Motor neuron (in vitro differentiated cells): ENCODE results near the gene ZFR2. TPM values are rescaled to one million over a fixed set of nuclear protein-coding genes. Genes with fewer than 3 reads are reported as not detected.
A peak's percentile ranks its signal among the peaks of the same experiment; 100 is the strongest.

Experiments
- ATAC-seq, 8 experiments: fragments of 200-7000 bp; cut with Tn5 transposase; replicated peaks in 6 of 8; 2 replicates each; pipeline ENCODE4 v1.8.0; 2021; ENCODE audit warnings: mild to moderate bottlenecking in 8 of 8, moderate library complexity in 8 of 8
- H3K27ac ChIP-seq, 2 donors: fragments of 250-450 bp; sonication (Bioruptor Pico); 2 replicates each; pipeline ENCODE4 v1.9.0; 2021; ENCODE audit warnings: antibody characterized with exemption in 2 of 2, mild to moderate bottlenecking in 2 of 2, moderate library complexity in 1 of 2
- H3K4me1 ChIP-seq, 2 donors: fragments of 250-450 bp; sonication (Bioruptor Pico); replicated peaks in 1 of 2; 2 replicates each; pipeline ENCODE4 v1.6.1; 2021; ENCODE audit warnings: antibody characterized with exemption in 2 of 2, mild to moderate bottlenecking in 2 of 2, moderate library complexity in 1 of 2
- H3K4me3 ChIP-seq, 5 donors: fragments of 250-450 bp; sonication (Bioruptor Pico); 2 replicates each; pipeline ENCODE4 v1.9.0; 2021; ENCODE audit warnings: antibody characterized with exemption in 5 of 5, mild to moderate bottlenecking in 5 of 5, moderate library complexity in 4 of 5
- WGBS, 10 experiments: fragments of 450-650 bp; shearing (Covaris generic); methylation state at CpG; one replicate each; pipeline ENCODE4 v1.0.0; 2022; 5-methylcytosine and 5-hydroxymethylcytosine counted together
- in situ Hi-C, 9 experiments: fragments of 400-800 bp; cut with MboI; loops; one replicate each; pipeline ENCODE4 v1.15.0; 2021; ENCODE audit warnings: low sequenced_read_pairs in 9 of 9, low pct_unique_long_range_greater_than_20kb in 2 of 9; ENCODE audit not compliant: unreplicated experiment in 9 of 9
- total RNA-seq, 8 experiments: library from RNA; unstranded; fragments of 300-600 nt; gene quantifications; 2 replicates each; pipeline versions ENCODE4 v1.2.3 to v1.2.4, GENCODE V29; 2022

ZFR2 gene
- total RNA-seq, 8 experiments from 2014 or later, result 0.36 to 11.7 (median 7.2) TPM

DNA sequence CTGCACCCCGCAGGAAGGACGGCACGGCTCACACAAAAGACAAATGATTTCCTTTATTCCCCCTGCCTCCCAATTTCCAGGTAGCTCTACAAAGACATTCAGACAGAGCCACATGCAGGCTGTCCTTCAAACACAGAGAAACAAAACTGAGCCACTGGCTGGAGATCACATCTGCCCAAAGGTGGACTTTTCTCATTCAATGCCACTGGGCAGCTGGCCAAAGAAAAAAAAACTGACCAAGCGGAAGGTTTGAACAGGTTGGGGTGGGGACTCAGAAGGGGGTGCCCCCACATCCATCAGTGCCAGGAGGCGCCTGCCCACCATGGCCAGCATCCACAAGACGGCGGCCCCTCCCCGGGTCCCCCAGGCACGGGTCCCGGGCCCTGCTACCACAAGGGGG, 64.9 kb downstream of the ZFR2 start:
- in situ Hi-C loops, result no loop called here
- 74 to 100% methylated on average over 1 to 5 of the region's 10 CpGs; no CpG with 5 or more reads in 8 of the 10 experiments for WGBS, 10 experiments
- ATAC-seq, result no peak
- H3K27ac ChIP-seq, result no peak overlapping the region
- H3K4me1 ChIP-seq, result peaks cover 3 to 9% of the 10 kb centered on the region in 2 donors
- no peak overlapping the region for H3K4me3 ChIP-seq

DNA sequence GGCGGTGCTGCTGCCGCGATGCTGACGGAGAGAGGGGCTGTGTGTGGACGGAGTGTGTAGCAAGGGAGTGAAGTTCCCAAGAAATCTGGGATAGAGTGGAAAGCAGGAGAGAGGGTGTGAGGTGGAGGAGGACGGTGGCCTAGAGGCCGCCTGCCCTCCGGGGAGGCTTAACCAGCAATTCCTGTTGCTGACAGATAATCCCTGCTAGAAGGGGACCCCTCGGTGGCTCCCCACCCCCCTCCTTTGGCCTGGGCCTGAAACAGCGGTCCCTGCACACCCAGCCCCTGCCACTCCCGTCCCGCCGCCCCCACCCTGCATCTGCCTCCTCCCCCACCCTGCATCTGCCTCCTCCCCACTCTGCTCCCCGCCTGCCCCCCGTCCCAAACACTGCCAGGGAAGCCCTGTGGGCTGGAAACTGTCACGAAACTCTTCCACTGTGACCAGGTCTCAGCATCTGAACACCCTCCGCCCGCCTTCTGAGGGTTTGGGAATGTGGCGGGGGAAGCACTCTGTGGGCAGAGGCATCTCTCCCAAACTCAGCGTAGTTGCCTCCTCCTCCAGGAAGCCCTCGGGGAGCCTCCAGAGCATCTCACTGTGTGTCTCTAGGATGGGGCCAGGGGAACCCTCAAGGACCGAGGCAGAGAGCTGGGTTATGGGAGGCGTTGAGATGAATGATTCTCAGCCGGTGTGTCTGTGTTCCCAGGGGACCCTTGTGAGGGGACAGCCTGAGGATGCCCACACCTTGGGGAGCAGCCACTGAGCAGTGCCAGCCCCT, 65.5 kb downstream of the ZFR2 start:
- ATAC-seq, result no peak
- H3K4me1 ChIP-seq, result peaks cover 3 to 9% of the 10 kb centered on the region in 2 donors
- no peak overlapping the region for H3K27ac ChIP-seq
- in situ Hi-C loops, result no loop called here
- WGBS, 10 experiments, result 20 to 83% (median 68%) methylated on average over 1 to 4 of the region's 24 CpGs; no CpG with 5 or more reads in 5 of the 10 experiments
- no peak overlapping the region for H3K4me3 ChIP-seq

DNA sequence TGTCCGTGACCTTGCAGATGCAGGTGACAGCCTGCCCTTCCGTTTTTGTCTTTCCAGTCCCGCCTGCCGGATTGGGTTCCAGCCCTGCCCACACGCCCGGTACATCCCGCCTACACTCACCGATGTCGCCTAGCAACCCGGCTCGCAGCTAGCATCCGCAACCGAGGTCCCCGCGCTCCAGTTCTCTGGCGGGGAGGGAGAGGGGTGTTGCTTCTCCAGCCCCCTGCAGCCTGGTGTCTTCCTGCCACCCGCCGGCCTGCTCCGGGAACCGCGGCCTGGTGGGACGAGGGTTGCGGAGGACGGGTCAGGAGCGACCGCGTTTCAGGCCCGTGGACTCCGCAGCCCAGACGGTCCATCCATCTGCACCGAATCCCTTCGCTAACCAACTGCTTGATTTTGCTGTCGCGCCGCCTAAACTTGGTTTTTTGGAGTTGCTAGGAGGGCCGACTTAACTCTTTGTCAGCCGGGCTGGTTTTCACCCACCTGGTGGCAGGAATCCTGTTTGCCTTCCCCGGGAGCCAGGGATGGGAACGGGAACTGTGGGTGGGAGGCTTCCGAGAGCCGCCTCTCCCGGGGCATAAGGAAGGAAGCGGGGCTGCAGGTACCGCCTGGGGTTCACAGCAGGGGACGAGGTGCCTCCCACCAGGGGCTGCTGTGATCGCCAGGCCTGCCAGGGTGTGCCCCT, 67.3 kb downstream of the ZFR2 start:
- H3K4me3 ChIP-seq, result peak overlapping the region; percentile 0 to 26 (median 13)
- H3K4me1 ChIP-seq, result peaks cover 3 to 9% of the 10 kb centered on the region in 2 donors
- no peak overlapping the region for H3K27ac ChIP-seq
- in situ Hi-C loops, result no loop called here
- WGBS, 10 experiments, result 0 to 6% (median 3%) methylated on average over 1 to 9 of the region's 46 CpGs; no CpG with 5 or more reads in 6 of the 10 experiments
- ATAC-seq, result peak; percentile 59 to 97 (median 94)

DNA sequence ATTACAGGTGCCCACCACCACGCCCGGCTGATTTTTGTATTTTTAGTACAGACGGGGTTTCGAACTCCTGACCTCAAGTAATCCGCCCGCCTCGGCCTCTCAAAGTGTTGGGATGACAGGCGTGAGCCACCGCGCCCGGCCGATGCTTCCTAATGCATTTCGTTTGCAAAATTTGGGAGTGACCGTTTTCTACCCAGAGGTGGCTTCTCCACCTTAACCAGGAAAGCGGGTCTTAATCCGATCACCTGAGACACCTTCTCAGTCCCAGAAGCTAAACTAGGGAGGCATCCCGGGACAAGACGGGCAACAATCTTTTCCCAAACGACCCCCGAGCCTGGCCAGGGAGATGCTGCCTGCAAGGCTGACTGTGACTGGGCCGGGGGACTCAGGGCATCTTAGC, 67.8 kb downstream of the ZFR2 start:
- in situ Hi-C loops, result no loop called here
- H3K4me1 ChIP-seq, result peaks cover 3 to 9% of the 10 kb centered on the region in 2 donors
- WGBS, 10 experiments, result 19 to 87% (median 28%) methylated on average over 2 to 16 of the region's 21 CpGs; no CpG with 5 or more reads in 3 of the 10 experiments
- H3K4me3 ChIP-seq, result peak overlapping the region; percentile 0 to 26 (median 13)
- ATAC-seq, result no peak
- no peak overlapping the region for H3K27ac ChIP-seq

DNA sequence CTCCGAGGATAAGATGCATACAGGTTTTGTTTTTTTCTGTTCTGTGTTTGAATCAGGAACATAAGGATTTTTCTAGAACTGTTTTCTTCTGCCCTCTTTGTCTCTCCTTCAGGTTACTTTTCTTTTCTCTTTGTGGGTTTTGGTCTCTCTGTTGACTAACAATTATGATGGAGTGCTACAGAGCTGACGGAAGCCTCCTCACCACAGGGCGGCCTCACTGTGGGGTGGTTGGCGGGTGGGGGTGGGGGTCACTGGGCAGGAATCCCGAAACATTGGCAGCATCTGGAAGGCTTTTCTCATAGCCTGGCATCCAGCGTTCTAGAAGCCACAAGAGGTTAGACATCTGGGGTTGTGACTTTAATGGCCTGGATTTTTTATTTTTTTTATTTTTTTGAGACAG, 70.7 kb downstream of the ZFR2 start:
- H3K4me1 ChIP-seq, result peaks cover 3 to 9% of the 10 kb centered on the region in 2 donors
- H3K4me3 ChIP-seq, result no peak overlapping the region
- in situ Hi-C loops, result no loop called here
- no peak for ATAC-seq
- WGBS, 10 experiments, result 0 to 100% (median 53%) methylated on average over 1 to 5 of the region's 6 CpGs
- H3K27ac ChIP-seq, result no peak overlapping the region

DNA sequence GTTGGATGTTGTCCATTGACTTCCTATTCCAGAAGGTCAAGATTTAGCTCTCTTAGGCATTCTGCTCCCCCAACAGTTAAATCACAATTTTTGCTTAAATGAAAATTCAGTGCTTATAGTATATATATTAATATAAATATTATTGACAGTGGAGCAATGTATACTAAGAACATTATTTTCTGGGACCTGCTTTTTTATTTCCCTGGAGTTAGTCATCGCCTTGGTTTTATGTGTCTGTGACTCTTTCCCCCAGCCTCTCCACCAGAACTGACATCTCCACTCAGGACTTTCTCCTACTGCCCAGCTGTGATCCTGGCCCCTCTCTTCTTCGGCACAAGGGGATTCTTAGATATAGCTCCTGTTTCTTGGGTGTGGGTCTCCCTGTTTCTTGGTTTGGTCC, 72.5 kb downstream of the ZFR2 start:
- in situ Hi-C loops, result no loop called here
- Histone ChIP-seq H3K27ac (no peak overlapping the region), H3K4me3 (no peak overlapping the region), H3K4me1 (peaks cover 3 to 4% of the 10 kb centered on the region in 2 donors)
- WGBS, 10 experiments, result 0 to 100% (median 60%) methylated on average over 1 to 2 of the region's 2 CpGs; no CpG with 5 or more reads in 1 of the 10 experiments
- no peak for ATAC-seq

DNA sequence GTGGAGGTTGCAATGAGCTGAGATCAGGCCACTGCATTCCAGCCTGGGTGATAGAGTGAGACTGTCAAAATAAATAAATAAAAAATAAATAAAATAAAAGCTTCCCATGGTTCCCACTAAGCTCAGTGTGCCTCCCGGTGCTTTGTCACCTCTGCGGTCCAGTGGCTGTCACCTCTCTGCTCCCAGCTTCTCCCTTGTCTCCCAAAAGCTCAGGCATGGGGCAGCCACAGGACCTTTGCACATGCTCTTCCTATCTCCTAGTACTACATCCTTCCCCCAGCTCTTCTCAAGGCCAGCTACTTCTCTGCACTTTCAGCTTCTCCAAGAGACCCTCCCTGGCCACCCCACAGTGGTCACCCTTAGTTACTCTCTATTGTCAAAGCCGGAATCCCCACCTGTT, 75.0 kb downstream of the ZFR2 start:
- H3K27ac ChIP-seq, result no peak overlapping the region
- ATAC-seq, result no peak
- 40 to 95% (median 83%) methylated on average over 1 to 3 of the region's 3 CpGs; no CpG with 5 or more reads in 3 of the 10 experiments for WGBS, 10 experiments
- in situ Hi-C loops, result no loop called here
- no peaks in the 10 kb centered on the region for H3K4me1 ChIP-seq
- H3K4me3 ChIP-seq, result no peak overlapping the region

DNA sequence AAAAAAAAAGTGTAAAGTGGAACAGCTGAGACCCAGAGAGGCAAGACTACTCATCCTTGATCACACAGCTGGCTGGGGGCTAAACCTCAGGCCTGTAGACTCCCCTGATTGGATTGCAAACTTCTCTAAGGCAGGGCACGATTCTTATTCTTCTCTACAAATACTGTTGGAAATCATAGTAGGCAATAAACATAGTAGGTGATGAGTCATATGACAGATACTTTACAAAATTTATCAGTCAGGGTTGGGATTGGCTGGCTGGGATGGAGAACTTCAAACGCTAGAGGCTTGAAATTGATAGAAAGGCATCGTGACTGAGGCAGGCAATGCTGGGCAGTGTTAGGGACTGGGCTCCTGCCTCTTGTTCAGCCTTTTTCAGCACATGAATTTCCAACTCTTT, 76.7 kb downstream of the ZFR2 start:
- 0 to 90% (median 37%) methylated on average over 1 to 2 of the region's 3 CpGs; no CpG with 5 or more reads in 2 of the 10 experiments for WGBS, 10 experiments
- Histone ChIP-seq H3K4me3 (no peak overlapping the region), H3K27ac (no peak overlapping the region), H3K4me1 (no peaks in the 10 kb centered on the region)
- in situ Hi-C loops, result no loop called here
- ATAC-seq, result no peak

DNA sequence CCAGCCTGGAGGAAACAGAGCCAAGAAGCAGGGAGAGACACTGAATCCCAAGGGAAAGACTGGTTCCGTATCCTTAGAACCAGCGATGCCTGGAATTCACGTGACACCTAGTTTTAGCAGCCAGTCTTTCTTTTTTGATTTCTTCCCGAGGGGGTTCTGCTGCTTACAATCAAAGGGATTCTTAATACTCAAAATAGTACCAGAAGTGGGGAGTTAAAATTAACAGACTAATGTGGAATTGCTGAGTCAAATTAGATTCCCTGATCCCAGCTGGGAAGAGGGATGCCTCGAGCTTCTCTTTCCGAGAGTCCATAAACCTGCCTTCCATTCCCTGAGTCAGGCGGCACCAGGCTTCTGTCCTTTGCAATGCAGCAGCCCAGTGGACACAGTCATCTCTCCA, 77.9 kb downstream of the ZFR2 start:
- Histone ChIP-seq H3K27ac (no peak overlapping the region), H3K4me1 (no peaks in the 10 kb centered on the region), H3K4me3 (no peak overlapping the region)
- in situ Hi-C loops, result no loop called here
- WGBS, 10 experiments, result 20 to 100% (median 74%) methylated on average over 1 to 6 of the region's 7 CpGs; no CpG with 5 or more reads in 1 of the 10 experiments
- ATAC-seq, result no peak

DNA sequence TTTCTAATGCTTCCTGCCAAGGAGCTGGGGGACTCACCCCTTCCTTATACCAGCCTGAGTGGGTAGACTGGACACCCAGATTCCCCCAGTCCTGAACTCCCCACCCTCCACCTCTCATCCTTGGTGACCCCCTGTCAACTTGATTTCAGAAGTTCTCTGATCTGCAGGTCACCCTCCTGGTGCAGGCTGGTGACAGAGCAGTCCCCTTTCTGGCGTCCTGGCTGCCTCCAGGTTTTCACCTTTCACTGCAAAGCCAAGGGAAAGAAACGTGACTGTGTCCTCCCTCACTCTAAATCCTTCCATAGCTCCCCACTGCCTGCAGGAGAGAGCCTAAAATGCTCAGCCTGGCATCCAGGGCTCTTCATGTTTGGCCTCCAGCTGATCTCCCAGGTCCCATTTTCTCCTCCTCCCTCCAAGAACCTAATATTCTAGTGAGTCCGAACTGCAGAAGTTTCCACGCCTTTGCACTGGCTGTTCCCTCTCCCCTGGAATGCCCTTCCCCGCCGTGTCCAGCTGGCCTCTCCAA, 78.6 kb downstream of the ZFR2 start:
- ATAC-seq, result no peak
- in situ Hi-C loops, result no loop called here
- Histone ChIP-seq H3K4me3 (no peak overlapping the region), H3K4me1 (no peaks in the 10 kb centered on the region), H3K27ac (no peak overlapping the region)
- 41 to 69% (median 53%) methylated on average over 3 to 6 of the region's 6 CpGs; no CpG with 5 or more reads in 6 of the 10 experiments for whole genome bisulfite sequencing, 10 experiments

DNA sequence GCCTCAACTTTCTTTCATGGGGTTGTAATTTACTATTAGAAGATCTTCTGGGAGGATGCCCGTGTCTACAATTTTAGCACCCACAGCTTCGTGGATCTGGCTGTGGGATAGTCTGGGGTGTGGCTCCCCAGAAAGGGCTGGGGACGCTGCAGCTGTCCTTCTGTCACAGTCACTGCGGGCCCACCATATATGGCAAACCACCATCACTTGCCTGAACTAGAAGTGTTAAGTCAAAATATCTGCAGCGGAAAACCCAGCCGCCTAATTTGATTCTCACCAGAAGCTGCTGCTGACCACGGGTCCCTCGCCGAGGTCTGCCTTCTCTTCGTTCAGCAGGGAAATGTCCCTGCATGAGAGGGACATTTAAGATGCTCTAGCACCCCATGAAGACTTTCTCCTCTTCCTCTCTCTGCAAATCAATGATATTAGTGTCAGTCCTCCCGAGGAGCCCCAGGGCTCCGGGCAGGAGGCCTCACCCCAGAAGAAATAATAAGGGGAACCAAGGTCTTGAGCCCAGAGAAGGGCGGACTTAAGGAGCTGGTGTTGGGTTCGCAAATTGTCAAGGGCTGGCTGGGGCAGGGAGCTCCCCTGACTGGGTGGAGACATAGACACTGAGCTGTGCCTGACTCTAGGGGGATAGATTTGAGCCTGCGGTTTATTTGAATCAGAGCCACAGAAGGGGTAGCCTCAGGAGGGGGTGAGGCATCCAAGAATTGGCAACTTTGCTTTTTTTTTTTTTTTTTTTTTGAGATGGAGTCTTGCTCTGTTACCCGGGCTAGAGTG, 79.7 kb downstream of the ZFR2 start:
- in situ Hi-C loops, result no loop called here
- 26 to 61% (median 43%) methylated on average over 3 to 11 of the region's 16 CpGs; no CpG with 5 or more reads in 3 of the 10 experiments for WGBS, 10 experiments
- H3K27ac ChIP-seq, result no peak overlapping the region
- no peaks in the 10 kb centered on the region for H3K4me1 ChIP-seq
- ATAC-seq, result no peak
- H3K4me3 ChIP-seq, result no peak overlapping the region

DNA sequence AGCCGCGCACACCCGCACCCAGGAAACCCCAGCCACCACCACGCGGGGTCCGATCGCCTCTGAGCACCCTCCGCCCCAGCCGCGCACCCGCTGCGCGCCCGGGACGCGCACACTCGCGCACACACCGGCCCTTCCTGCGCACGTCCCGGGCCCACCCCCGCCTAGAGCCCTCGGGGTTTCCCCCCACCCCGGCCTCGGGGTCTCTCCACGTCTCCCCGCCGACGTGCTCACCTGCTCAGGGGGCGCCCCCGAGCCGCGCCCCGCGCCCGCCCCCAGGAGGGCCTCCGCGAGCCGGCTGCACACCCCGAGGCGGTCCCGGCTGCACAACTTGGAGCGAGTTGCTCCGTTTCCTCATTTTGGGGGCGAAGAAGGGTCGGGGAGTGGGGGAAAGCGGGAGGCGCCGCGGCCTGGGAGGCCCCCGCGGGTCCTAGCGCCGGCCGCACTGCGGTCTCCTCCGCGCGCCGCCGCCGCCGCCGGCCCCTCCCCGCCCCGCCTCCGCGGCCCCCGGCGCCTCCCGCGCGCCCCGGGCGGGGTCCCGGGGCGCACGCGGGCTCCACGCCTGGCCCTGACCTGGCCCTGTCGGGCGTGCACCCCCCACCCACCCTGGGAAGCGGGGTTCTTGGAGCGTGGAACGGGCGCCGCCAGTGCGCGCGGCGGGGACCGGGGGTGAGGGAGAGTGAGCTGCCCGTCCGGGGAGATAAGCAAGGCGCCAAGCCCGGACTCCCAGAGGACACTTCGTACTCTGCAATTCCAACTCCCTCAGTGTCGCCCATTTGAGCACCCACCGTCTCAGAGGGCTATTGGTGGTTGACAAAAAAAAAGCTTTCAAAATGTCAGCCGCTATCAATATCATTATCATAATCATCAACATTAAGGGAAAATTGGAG, 82.7 kb downstream of the ZFR2 start, which contains the start of gene MATK:
TSS of gene MATK (minus strand) at position 444 of the 887 bp plus-strand sequence. CDS start 1,246 bp downstream, outside the sequence.
- ATAC-seq, result peak in 7 of 8 experiments; percentile 41 to 81 (median 58)
- Histone ChIP-seq H3K4me3 (peak within 1 kb of the TSS; percentile 44 to 61 (median 51)), H3K27ac (no peak within 1 kb of the TSS), H3K4me1 (no peaks in the 10 kb centered on the region)
- in situ Hi-C loops, result no loop called here
- 67 to 80% (median 80%) methylated on average over 1 to 3 of the region's 101 CpGs; no CpG with 5 or more reads in 7 of the 10 experiments for WGBS, 10 experiments
